Esophagus muscularis mucosa (tissue), 3 donors: Measurements from ENCODE around the gene IL4R.

ENCODE experiments used
- EP300 ChIP-seq: sonication (generic); formaldehyde crosslinking; IDR thresholded peaks from one replicate; pipeline ENCODE4 v1.6.1; 2017; ENCODE audit warnings: antibody characterized with exemption
- TF ChIP-seq, protein P1 (sequence below), 3 experiments: fragments of 200-600 bp in 2 of 3; fragments of 450-650 bp in 1 of 3; sonication (generic) in 2 of 3; IDR thresholded peaks; one replicate each; pipeline ENCODE4 v1.5.1; 2017 to 2019; ENCODE audit warnings: antibody characterized with exemption in 3 of 3, mild to moderate bottlenecking in 2 of 3, moderate library complexity in 1 of 3

DNA sequence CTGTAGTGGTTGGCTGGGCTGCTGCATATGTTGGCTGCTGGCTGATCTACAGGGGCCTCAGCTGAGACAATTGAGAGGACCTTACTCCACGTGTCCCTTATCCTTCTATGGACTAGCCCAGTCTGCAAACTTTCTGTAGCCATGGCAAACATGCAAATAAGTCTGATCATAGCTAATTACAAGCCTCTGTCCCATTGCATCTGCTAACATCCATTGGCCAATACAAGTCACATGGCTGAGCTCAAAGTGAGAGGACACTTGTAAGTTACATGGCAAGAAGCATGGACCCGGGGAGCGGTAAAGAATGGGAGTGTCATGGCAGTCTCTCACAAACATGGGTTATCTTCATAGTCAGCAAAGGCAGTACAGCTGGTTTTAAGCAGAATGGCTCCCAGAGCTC is 11.6 kb upstream of the IL4R start:
- TF ChIP-seq EP300, result no peak
- TF ChIP-seq, protein P1, sequence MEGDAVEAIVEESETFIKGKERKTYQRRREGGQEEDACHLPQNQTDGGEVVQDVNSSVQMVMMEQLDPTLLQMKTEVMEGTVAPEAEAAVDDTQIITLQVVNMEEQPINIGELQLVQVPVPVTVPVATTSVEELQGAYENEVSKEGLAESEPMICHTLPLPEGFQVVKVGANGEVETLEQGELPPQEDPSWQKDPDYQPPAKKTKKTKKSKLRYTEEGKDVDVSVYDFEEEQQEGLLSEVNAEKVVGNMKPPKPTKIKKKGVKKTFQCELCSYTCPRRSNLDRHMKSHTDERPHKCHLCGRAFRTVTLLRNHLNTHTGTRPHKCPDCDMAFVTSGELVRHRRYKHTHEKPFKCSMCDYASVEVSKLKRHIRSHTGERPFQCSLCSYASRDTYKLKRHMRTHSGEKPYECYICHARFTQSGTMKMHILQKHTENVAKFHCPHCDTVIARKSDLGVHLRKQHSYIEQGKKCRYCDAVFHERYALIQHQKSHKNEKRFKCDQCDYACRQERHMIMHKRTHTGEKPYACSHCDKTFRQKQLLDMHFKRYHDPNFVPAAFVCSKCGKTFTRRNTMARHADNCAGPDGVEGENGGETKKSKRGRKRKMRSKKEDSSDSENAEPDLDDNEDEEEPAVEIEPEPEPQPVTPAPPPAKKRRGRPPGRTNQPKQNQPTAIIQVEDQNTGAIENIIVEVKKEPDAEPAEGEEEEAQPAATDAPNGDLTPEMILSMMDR (IDR thresholded peaks at IDR 0.05), result no peak
